Skin epidermis (tissue), 12 donors: ENCODE data around the gene NFIB.

Experiments
- H3K27ac ChIP-seq, 21 experiments: fragments of 200-600 bp; sonication (generic) in 11 of 21; one replicate each; pipeline ENCODE4 v1.5.0; 2020; ENCODE audit warnings: mild to moderate bottlenecking in 3 of 21, inconsistent platforms in 2 of 21, moderate library complexity in 2 of 21
- H3K4me3 ChIP-seq, 7 experiments: fragments of 200-600 bp; sonication (generic) in 2 of 7; one replicate each; pipeline ENCODE4 v1.5.0; 2020; ENCODE audit warnings: inconsistent platforms in 2 of 7, mild to moderate bottlenecking in 2 of 7, moderate library complexity in 1 of 7

Gene NFIB

DNA sequence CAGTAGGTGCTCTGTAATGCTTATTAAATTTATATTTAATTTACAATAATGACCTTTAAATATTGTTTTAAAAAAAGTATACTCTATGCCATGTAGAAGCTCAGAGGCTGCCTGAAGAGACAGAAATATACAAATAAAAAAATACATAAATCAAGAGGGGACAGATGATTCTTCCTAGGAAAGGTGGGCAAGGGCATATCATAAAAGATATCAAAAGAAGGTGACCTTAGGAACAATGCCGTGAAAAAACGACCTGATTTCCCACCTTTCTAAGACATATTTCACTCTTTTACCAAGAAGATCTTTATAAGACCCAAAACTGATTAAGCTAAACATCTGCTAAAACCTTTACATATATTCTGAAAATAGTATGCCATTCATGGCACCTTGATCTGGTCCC is 128.9 kb downstream of the NFIB start:
- Histone ChIP-seq H3K27ac (no peak overlapping the region), H3K4me3 (no peak overlapping the region)

DNA sequence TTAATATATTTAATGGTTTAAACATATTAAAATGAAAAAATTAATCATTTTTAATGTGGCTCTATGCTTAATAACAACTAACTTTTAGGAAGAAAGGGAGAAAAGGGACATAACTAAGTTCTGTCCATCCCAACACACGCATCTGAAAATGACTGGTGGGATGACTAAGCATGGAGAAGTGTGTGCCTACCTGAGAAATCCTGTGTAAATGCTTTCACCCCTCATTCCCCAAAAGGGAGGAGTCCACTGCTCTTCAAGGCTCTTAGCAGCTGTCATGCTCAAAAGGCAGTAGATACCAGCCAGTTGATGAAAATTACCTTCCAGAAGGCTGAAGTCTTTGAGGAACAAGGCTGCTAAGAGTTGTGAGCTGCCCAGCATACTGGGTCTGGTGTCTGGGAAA is 130.9 kb downstream of the NFIB start:
- Histone ChIP-seq H3K27ac (no peak overlapping the region), H3K4me3 (no peak overlapping the region)

DNA sequence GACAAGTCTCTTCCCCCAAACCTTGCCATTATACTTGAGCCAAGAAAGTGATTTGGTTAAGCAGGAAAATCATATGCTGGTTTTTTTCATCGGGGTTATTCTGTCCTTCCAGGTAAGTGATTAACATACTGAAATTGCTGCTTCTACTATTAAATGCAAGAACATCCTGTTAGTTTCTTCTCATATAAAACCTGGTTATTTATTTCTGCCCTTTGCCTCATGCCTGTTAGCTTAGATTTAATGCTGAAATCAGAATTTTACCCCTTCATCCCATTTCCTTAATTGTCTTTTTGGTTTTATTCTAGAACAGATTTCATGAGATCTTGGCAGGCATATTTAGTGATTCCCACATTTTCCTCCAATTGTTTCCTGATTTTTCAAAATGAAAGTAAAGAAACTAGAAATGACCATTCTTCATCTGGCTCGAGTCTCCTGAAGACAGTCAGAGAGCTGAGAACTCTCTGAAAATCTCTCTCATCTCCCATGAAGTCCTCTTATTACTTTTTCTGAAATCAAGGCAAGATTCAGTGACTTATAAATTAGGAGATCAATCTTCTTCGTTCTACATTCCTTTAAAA is 132.9 kb downstream of the NFIB start:
- Histone ChIP-seq H3K4me3 (no peak overlapping the region), H3K27ac (peak overlapping the region in 13 of 21 experiments; percentile 9 to 78 (median 49))

DNA sequence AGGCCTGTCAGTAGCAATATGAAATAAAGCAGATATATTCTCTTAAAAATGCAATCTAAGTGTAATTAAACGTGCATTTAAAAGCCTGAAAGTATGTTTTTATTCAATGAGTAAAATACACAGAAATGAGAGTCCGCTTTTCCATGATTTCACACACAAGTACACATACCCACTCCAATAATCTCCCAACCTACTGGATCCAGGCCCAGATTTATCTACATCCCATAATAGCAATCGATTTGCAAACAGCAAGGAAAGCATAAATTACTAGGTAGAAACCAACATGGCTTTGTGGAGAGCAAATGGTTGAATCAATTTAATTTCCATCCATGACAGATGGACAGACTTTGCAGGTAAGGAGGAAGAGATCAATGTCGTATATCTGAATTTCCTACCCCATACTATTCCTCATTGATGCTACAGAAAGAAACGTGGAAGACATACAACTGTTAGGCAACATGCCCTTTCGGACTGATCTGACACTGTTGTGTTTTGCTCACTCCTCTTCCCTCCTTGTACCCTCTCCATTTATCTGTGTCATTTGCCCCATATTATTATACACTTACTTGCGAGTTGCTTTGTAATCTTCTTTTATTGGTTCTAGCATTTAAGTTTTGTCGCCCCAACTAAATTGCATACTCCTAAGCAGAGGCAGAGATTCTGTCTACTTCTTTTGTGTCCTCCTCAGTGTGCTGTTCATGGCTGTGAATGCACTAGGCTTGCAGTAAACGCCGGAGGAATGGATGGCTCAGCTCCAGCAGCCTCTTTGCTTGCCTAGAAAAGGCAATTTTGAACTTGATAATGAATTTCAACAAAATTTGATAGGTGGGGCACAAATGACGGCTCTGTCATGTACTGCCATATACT is 133.6 kb downstream of the NFIB start:
- H3K27ac ChIP-seq, result peak overlapping the region in 12 of 21 experiments; percentile 6 to 78 (median 40)
- H3K4me3 ChIP-seq, result no peak overlapping the region

DNA sequence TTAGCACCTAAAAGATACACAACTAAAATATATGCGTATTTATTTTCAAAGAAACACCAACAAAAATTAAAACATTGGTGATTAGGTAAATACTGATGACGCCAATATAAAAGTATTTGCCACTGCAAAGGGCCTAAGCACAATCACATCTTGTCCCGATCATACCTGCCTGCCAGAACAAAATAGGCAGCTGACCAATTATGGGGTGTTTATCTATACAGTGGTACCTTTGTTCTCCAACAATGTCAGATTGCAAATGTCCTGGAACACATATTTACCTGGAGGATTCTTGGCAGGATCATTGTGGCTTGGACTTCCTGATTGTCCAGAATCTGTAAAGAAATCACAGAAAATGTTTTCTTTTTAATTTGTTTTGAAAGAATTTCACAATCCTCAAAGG is 134.5 kb downstream of the NFIB start:
- Histone ChIP-seq H3K27ac (peak overlapping the region in 3 of 21 experiments; percentile 27 to 56 (median 34)), H3K4me3 (no peak overlapping the region)

DNA sequence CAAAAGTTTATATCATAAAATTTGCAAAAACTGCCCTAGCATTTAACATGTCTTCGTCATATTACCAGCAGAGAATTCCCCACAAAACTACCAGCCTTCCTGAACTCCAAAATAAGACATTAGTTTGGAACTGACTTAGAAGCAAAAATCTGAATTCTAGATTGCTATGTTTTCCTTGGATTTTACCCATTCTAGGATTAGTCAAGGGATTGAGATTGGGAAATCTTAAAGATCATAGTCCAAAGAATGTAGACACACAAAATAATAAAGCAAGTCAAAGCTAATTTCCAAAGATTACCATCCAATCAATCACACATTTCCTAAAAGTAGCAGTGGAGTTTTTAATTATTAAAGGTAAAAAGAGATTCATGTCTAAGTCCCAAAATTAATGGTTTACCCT is 138.2 kb downstream of the NFIB start:
- Histone ChIP-seq H3K27ac (no peak overlapping the region), H3K4me3 (no peak overlapping the region)

DNA sequence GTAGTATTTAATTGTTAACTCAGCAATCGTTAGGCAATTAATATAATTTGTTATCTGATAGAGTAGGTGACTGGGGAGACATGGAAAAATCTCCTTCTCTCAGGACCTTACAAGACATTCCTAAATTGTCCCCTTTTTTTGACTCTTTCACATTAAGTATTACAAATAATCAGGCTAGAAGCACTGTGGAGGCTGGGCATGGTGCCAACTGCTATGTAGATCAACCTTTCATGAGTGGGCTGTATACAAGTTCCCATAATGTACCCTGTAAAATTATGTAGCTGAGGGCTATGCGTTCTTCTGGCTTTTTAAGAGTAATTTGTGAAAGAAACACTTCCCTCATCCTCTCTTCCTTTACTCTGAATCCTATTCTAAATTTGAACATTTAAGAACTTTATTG is 140.2 kb downstream of the NFIB start:
- no peak overlapping the region for H3K27ac ChIP-seq
- H3K4me3 ChIP-seq, result no peak overlapping the region

DNA sequence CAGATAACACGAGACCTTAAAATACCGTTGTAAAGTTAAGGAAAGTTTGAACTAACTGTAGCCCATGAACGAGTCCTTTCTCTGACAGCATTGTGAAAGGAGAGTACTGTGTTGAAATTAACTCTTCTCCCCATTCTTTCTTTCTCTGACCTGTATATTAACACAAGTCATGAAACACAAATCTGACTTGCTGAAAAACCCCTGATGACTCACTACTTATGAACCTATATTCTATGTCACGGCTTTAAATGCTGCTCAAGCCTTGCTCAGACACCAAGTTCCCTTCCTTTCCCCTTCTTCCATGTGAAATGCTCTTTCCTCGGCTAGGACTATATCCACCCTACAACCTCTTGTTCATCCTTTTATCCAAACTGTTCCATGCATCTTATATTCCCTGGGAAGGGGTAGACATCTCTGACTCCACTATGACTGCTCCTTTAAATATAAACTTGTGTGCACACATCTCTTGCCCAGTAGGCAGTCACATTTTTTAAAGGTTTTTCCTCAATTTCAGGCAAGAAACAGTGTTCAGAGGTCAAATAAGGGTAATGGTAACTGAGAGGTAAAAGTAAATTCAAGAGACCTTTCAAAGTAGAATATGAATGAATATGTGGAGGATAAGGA is 142.9 kb downstream of the NFIB start:
- Histone ChIP-seq H3K4me3 (no peak overlapping the region), H3K27ac (no peak overlapping the region)

DNA sequence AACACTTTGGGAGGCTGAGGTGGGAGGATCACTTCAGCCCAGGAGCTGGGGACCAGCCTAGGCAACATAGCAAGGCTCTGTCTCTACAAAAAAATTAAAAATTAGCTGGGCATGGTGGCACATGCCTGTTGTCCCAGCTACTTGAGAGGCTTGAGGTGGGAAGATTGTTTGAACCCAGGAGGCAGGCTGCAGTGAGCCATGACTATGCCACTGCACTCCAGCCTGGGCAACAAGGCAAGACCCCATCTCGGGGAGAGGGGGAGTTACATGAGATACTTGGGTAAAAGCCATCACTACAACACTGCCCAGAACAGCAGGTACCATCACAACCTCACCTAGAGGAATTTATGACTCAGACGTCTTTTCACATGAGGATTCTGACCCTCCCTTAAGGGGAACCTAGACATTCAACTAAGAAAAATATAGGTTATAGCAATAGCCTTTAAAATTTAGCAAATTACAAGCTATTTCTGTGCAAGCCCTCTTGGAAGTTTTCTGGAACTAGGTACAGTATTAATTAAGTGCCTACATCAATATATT is 143.5 kb downstream of the NFIB start:
- Histone ChIP-seq H3K27ac (no peak overlapping the region), H3K4me3 (no peak overlapping the region)

DNA sequence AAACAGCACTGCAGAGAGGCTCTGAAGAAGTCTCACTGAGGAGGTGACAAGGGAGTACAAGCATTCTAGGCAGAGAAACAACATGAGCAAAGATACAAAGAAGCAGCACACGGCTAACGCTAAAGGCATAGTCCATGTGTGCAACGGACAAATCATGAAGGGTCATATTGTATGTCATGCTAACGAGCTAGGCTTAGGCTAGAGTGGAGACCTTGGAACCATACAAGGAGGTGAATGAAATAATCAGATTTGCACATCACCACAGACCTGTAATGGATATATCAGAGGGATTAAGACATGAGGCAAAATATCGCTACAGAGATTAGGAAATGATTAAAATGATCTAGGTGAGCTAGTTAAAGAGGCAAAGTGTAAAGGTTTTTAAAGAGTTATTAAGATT is 145.6 kb downstream of the NFIB start:
- no peak overlapping the region for H3K27ac ChIP-seq
- H3K4me3 ChIP-seq, result no peak overlapping the region

DNA sequence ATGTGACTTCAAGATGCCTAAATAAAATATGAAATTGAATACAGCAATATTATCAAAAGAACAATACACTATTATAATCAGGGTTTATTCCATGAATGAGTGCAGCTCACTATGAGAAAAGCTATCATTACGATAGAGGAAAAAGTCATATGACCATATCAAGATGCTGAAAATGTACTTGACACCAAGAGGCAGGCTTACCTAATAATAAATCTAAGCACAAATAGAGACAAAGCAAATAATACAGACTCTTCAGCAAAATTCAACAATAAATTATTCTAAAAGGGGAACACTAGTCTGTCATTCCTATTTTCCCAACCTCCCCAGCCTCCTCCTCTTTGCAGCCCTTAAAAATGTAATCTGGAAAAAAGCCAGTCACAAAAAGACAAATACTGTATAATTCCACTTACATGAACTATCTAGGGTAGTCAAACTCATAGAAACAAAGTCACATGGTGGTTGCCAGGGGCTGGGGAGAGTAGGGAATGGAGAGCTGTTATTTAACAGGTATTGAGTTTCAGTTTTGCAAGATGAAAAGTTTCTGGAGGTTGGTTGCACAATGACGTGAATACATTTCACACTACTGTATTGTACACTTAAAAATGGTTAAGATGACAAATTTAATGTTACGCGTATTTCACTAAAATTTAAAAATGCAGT is 148.4 kb downstream of the NFIB start:
- no peak overlapping the region for H3K27ac ChIP-seq
- H3K4me3 ChIP-seq, result no peak overlapping the region

DNA sequence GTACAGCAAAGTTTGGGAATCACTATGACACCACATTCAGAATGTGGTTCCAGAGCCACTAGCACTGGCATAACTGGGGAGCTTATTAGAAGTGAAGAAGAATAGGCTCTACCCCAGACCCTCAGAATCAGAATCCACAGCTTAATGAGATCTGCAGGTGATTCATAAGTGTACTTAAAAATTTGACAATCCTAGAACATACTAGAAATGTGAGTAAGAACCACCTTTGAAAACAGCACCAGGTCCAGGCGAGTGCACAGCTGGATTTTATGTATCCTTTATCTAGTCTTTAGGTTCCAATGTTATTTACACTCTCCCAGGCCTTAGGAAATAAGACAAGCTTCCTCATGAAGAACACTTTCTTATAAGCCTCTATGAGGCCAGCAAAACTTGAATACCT is 149.0 kb downstream of the NFIB start:
- Histone ChIP-seq H3K4me3 (no peak overlapping the region), H3K27ac (peak overlapping the region in 1 of 21 experiments; percentile 8)

DNA sequence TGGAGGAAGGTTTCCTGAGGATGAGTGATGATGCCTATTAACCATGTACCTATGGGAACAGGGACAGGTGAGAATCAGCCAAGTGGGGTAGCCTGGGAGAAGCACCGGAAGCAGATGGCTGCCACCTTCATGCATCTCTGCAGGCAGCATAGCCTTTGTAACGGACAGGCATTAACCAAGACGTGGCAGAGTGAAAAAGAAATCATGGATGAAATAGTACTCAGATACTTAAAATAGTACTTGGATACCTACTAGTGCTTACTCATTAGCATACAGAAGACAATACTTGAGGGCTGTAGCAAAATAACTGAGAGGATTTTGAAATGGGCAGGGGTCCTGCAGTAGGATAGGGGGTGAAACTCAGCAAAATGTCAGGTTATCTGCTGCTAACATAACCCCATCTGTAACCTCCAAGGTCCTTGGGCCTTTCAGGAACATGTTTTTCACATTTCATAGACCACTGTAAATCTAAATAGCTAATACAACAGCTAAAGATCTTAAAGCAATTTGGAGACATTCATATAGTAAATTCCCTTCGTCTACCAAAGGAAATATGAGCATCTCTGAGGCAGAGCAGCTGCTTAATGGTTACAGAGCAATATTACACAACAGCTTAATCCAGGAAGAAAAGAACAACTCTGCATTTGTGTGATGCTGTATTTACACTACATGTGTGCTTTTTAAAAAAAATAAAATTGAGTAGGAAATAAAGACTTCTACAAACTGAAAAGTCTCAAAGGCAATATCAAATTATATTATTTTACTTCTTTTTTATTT is 154.3 kb downstream of the NFIB start:
- H3K27ac ChIP-seq, result no peak overlapping the region
- no peak overlapping the region for H3K4me3 ChIP-seq

DNA sequence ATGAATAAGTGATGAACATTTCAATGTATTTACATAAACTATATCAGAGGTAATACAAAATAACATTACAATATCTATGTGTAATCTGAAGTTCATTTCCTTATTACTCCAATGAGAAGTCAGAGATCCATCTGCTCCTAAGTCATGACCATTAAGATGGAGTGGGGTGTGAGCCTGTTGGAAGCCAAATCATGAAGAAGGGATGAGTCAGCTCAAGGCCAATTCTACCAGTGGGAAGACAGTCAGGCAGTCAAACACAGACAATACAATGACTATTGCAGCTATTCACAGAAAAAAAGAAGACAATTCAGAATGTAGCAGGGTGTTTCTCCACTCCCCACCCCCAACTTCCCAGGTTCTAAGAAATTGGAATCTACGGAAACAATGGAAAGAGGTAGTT is 155.0 kb downstream of the NFIB start:
- Histone ChIP-seq H3K27ac (no peak overlapping the region), H3K4me3 (no peak overlapping the region)

DNA sequence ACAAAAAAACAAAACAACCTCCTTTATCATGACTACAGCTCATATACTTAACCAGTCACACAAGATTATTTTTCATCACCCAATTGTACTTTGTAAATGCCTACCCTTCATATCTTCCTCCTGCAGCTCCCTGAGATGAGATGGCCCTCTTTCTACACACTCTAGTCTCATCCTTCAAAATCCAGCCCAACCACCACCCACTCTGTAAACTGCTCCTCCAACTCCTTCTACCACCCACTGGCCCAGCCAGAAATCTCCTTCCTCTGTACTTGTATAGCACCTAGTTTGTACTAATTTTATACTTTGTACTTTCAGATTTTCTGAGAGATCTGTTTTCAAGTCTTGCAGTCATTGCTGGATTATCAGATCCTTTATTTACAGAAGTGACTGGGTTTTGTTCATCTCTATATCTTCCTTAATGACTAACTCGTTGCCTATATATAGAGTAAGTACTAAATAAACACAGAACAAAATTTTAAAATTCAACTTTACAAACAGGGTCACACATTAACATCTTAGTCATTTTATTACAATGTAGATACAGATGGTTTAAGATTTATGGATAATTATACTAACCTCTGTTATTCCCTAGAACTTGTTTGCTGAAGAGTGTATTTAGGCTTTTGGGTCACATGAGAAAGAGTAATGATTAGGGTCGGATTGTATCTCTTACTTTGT is 155.7 kb downstream of the NFIB start:
- no peak overlapping the region for H3K27ac ChIP-seq
- H3K4me3 ChIP-seq, result no peak overlapping the region

DNA sequence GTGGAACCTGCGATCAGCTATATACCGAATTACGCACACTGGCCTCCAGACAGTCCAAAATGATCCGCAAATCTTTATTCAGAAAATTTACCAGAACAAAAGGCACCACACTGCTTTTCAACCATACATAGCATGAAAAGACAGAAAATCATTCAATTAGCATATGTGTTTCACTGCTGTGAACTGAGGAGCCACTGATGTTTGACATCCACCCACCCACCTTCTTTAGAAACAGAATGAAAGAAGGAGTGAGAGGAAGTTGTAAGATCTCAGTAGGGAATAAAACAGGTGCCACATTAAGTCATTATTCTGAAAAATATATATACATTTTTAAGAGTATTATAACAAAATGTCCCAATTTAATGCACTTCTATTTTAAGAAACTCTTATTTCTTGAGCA is 156.8 kb downstream of the NFIB start:
- Histone ChIP-seq H3K4me3 (no peak overlapping the region), H3K27ac (no peak overlapping the region)

DNA sequence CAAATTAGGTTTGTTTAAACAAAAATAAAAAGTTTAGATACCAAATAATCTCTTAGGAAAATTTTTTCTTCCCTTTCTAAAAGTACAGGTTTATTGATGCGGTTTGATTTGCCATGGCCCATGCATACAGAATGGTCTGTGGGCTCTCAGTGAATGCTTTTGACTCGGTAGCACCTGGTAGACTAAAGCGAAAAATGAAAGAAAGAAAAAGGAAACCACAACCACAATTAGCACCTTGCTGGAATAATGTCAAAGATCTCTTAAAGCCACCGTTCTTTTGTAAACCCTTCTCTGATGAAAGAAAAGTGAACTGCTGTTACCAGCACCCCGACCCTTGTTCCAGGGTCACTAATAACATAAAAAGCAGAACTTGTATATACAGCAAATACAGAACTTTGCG is 157.9 kb downstream of the NFIB start:
- no peak overlapping the region for H3K4me3 ChIP-seq
- peak overlapping the region in 1 of 21 experiments; percentile 42 for H3K27ac ChIP-seq

DNA sequence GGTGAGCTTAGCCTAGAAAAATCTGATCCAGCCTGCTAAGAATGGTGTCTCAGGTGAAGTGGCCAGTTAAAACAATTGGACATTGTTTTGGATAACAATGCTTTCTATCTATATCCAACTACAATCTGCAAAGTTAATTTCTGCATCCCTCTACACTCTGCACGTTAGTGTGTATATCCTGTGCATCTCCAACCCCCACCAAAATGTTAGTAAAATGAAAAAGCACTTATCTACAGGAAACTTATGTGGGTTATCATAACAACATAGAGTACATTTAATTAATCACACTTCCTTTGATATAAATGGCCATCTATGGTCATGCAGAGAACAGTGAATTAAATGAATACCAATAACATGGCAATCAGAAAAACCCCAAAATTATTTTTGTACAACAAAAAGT is 158.7 kb downstream of the NFIB start:
- Histone ChIP-seq H3K4me3 (no peak overlapping the region), H3K27ac (peak overlapping the region in 1 of 21 experiments; percentile 12)

DNA sequence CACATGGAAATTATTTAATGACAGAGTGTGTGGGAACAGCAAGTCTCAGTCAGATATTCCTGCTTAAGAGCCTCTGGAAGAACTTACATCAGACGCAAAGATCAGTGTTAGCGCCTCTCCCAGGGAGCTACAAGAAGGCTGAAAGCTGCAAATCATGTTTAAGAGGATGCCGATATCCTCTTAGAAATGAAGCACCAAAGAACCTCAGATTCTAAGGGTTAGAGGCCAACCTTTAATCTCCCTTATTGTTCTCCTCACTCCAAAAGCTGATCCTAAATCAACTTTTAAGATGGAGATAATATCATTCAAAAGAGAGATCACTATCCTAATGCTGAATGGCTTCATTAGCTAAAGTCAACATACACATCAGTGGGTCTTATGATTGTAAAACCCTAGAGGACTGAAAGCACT is 160.6 kb downstream of the NFIB start:
- H3K4me3 ChIP-seq, result no peak overlapping the region
- H3K27ac ChIP-seq, result peak overlapping the region in 1 of 21 experiments; percentile 38
